Tibial artery (tissue), 4 donors: ENCODE measurements around the gene FERMT2.

ENCODE experiments used
- DNase-seq, 2 donors: peaks; one replicate each; pipeline ENCODE4 v3.0.0-alpha.2; 2019
- H3K27ac ChIP-seq, 2 donors: fragments of 200-600 bp; sonication (generic) in 1 of 2; 1 replicate in 1 of 2; 2 replicates in 1 of 2; pipeline ENCODE4 v1.5.1; 2018 to 2019; ENCODE audit warnings: mild to moderate bottlenecking in 1 of 2
- H3K27me3 ChIP-seq, 2 donors: fragments of 200-600 bp; sonication (generic) in 1 of 2; one replicate each; pipeline versions ENCODE4 v1.5.1 to v1.6.0; 2016 to 2019
- H3K36me3 ChIP-seq, 3 donors: fragments of 200-600 bp; sonication (generic) in 2 of 3; one replicate each; pipeline ENCODE4 v1.5.1; 2016 to 2019; ENCODE audit warnings: mild to moderate bottlenecking in 2 of 3
- H3K4me1 ChIP-seq, 4 donors: fragments of 200-600 bp; sonication (generic) in 2 of 4; 1 replicate in 3 of 4; 2 replicates in 1 of 4; pipeline ENCODE4 v1.5.1; 2016 to 2019
- H3K4me3 ChIP-seq, 2 donors: fragments of 200-600 bp; sonication (generic) in 1 of 2; 1 replicate in 1 of 2; 2 replicates in 1 of 2; pipeline ENCODE4 v1.5.1; 2018 to 2019; ENCODE audit warnings: mild to moderate bottlenecking in 2 of 2
- H3K9me3 ChIP-seq, 3 donors: fragments of 200-600 bp; sonication (generic) in 1 of 3; one replicate each; pipeline ENCODE4 v1.5.1; 2016 to 2019
- intact Hi-C: fragments of 100-400 bp; cut with DNase I; formaldehyde crosslinking; loops from one replicate; pipeline ENCODE4 v1.15.0; 2023; ENCODE audit warnings: low total_unique reads
- TF ChIP-seq, protein P1 (sequence below), 2 experiments: fragments of 200-600 bp in 1 of 2; fragments of 450-650 bp in 1 of 2; IDR thresholded peaks; one replicate each; pipeline ENCODE4 v1.5.1; 2017 to 2019; ENCODE audit warnings: antibody characterized with exemption in 2 of 2, mild to moderate bottlenecking in 1 of 2, moderate library complexity in 1 of 2

Gene FERMT2

GRCh38 chr14:52863334-52863700 is 87.5 kb downstream of the FERMT2 start:
- Histone ChIP-seq H3K9me3 (no peaks in the 10 kb centered on the region), H3K36me3 (peaks cover 36 to 66% (median 56%) of the 10 kb centered on the region in 3 donors), H3K4me1 (peaks cover 0 to 46% (median 15%) of the 10 kb centered on the region in 4 donors), H3K4me3 (no peak overlapping the region), H3K27me3 (no peaks in the 10 kb centered on the region), H3K27ac (peak overlapping the region; percentile 46 to 69)
- intact Hi-C loops = no loop called here
- TF ChIP-seq, protein P1, sequence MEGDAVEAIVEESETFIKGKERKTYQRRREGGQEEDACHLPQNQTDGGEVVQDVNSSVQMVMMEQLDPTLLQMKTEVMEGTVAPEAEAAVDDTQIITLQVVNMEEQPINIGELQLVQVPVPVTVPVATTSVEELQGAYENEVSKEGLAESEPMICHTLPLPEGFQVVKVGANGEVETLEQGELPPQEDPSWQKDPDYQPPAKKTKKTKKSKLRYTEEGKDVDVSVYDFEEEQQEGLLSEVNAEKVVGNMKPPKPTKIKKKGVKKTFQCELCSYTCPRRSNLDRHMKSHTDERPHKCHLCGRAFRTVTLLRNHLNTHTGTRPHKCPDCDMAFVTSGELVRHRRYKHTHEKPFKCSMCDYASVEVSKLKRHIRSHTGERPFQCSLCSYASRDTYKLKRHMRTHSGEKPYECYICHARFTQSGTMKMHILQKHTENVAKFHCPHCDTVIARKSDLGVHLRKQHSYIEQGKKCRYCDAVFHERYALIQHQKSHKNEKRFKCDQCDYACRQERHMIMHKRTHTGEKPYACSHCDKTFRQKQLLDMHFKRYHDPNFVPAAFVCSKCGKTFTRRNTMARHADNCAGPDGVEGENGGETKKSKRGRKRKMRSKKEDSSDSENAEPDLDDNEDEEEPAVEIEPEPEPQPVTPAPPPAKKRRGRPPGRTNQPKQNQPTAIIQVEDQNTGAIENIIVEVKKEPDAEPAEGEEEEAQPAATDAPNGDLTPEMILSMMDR (IDR thresholded peaks at IDR 0.05) = no peak
- DNase-seq = no peak

- no peaks in the 10 kb centered on the region for H3K9me3 ChIP-seq
- no peak overlapping the region for H3K4me3 ChIP-seq
- TF ChIP-seq, protein P1 (IDR thresholded peaks at IDR 0.05) = no peak
- peaks cover 36 to 67% (median 56%) of the 10 kb centered on the region in 3 donors for H3K36me3 ChIP-seq
- H3K4me1 ChIP-seq = peaks cover 0 to 46% (median 15%) of the 10 kb centered on the region in 4 donors
- peak overlapping the region; percentile 46 to 69 for H3K27ac ChIP-seq
- no peak for DNase-seq
- intact Hi-C loops = no loop called here
- no peaks in the 10 kb centered on the region for H3K27me3 ChIP-seq
Observed at GRCh38 chr14:52862632-52863333, 88.1 kb downstream of the FERMT2 start.

- Histone ChIP-seq H3K36me3 (peaks cover 49 to 61% (median 57%) of the 10 kb centered on the region in 3 donors), H3K9me3 (no peaks in the 10 kb centered on the region), H3K27ac (peak overlapping the region; percentile 25 to 46), H3K4me1 (peaks cover 0 to 39% (median 12%) of the 10 kb centered on the region in 4 donors), H3K27me3 (no peaks in the 10 kb centered on the region), H3K4me3 (no peak overlapping the region)
- intact Hi-C loops = no loop called here
- DNase-seq = no peak
- TF ChIP-seq, protein P1 (IDR thresholded peaks at IDR 0.05) = no peak
Observed at GRCh38 chr14:52861403-52861802, 89.4 kb downstream of the FERMT2 start.

- H3K27ac ChIP-seq = peak overlapping the region in 1 of 2 donors; percentile 25
- no peak for DNase-seq
- no peaks in the 10 kb centered on the region for H3K27me3 ChIP-seq
- peaks cover 0 to 35% (median 8%) of the 10 kb centered on the region in 4 donors for H3K4me1 ChIP-seq
- intact Hi-C loops = no loop called here
- H3K4me3 ChIP-seq = no peak overlapping the region
- TF ChIP-seq, protein P1 (IDR thresholded peaks at IDR 0.05) = no peak
- no peaks in the 10 kb centered on the region for H3K9me3 ChIP-seq
- H3K36me3 ChIP-seq = peaks cover 49 to 61% (median 59%) of the 10 kb centered on the region in 3 donors
Observed at GRCh38 chr14:52860910-52861309, 89.9 kb downstream of the FERMT2 start.

DNA sequence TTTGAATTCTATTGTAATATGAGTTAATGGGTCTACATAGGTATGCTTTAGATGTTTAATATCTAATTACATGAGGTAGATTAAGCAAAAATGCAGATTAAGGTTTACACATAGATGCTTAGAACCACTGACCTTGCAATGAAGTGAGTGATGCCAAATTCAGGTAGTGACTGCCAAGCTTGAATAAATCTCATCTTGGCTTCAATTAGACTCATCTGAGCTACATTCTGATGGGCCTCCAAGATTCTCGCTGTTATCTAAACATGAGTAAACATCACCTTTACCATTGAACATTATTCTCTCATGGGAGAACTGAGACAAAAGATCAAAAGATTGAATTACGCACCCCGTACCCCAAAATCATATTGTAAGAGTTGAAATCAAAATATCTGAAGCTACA is 90.6 kb downstream of the FERMT2 start:
- Histone ChIP-seq H3K36me3 (peaks cover 49 to 65% (median 58%) of the 10 kb centered on the region in 3 donors), H3K9me3 (no peaks in the 10 kb centered on the region), H3K27ac (no peak overlapping the region), H3K4me1 (peaks cover 0 to 35% (median 8%) of the 10 kb centered on the region in 4 donors), H3K27me3 (no peaks in the 10 kb centered on the region), H3K4me3 (no peak overlapping the region)
- TF ChIP-seq, protein P1 (IDR thresholded peaks at IDR 0.05) = no peak
- intact Hi-C loops = no loop called here
- DNase-seq = no peak
